CD14-positive monocyte (primary cell): ENCODE data around the gene OSBPL6. TPM values are rescaled to one million over a fixed set of nuclear protein-coding genes. Genes with fewer than 3 reads are reported as not detected.

Source experiments
- DNase-seq, 3 donors: peaks; one replicate each; pipeline ENCODE4 v3.0.0-alpha.2; 2011 to 2022
- H2AFZ ChIP-seq: 2 replicates; pipeline ENCODE4 v1.6.0; 2012; ENCODE audit warnings: mild to moderate bottlenecking, low read depth, low read length, inconsistent platforms; ENCODE audit not compliant: insufficient read depth, poor library complexity, severe bottlenecking
- H3K27ac ChIP-seq, 2 donors: 1 replicate in 1 of 2; 2 replicates in 1 of 2; pipeline ENCODE4 v1.5.1; 2012 to 2013; ENCODE audit warnings: low read length in 2 of 2, control low read depth in 1 of 2, inconsistent platforms in 1 of 2, low read depth in 1 of 2, mild to moderate bottlenecking in 1 of 2
- H3K27me3 ChIP-seq, 2 donors: one replicate each; pipeline versions ENCODE4 v1.6.0 to v1.6.1; 2011 to 2013; ENCODE audit warnings: low read length in 2 of 2; ENCODE audit not compliant: control insufficient read depth in 2 of 2, insufficient read depth in 2 of 2
- H3K36me3 ChIP-seq, 2 donors: replicated peaks in 1 of 2; 1 replicate in 1 of 2; 2 replicates in 1 of 2; pipeline versions ENCODE4 v1.5.1 to v1.6.1; 2012 to 2013; ENCODE audit warnings: low read length in 2 of 2, control low read depth in 1 of 2, inconsistent platforms in 1 of 2, mild to moderate bottlenecking in 1 of 2; ENCODE audit not compliant: insufficient read depth in 2 of 2, control insufficient read depth in 1 of 2
- H3K4me1 ChIP-seq, 2 donors: 1 replicate in 1 of 2; 2 replicates in 1 of 2; pipeline versions ENCODE4 v1.5.1 to v1.6.1; 2012 to 2013; ENCODE audit warnings: low read length in 2 of 2, control low read depth in 1 of 2, inconsistent platforms in 1 of 2, mild to moderate bottlenecking in 1 of 2, moderate library complexity in 1 of 2; ENCODE audit not compliant: insufficient read depth in 2 of 2, control insufficient read depth in 1 of 2
- H3K4me2 ChIP-seq: replicated peaks from 2 replicates; pipeline ENCODE3; 2012; ENCODE audit warnings: low read length, moderate library complexity, mild to moderate bottlenecking; ENCODE audit not compliant: poor library complexity, severe bottlenecking; ENCODE audit errors: extremely low read depth
- H3K4me3 ChIP-seq, 3 experiments: fragments of 200-600 bp in 1 of 3; sonication (generic) in 1 of 3; replicated peaks in 1 of 3; 1 replicate in 2 of 3; 2 replicates in 1 of 3; pipeline ENCODE4 v1.5.1; 2011 to 2013; ENCODE audit warnings: low read length in 3 of 3, mild to moderate bottlenecking in 3 of 3, control low read depth in 2 of 3, low read depth in 2 of 3, inconsistent platforms in 1 of 3, moderate library complexity in 1 of 3
- H3K79me2 ChIP-seq: 2 replicates; pipeline ENCODE4 v1.6.0; 2012; ENCODE audit warnings: mild to moderate bottlenecking, control low read depth, inconsistent platforms, low read length, moderate library complexity; ENCODE audit not compliant: insufficient read depth
- H3K9ac ChIP-seq: 2 replicates; pipeline ENCODE4 v1.6.0; 2017; ENCODE audit warnings: low read length, mild to moderate bottlenecking; ENCODE audit not compliant: insufficient read depth, poor library complexity, severe bottlenecking
- H3K9me3 ChIP-seq, 2 donors: replicated peaks in 1 of 2; 1 replicate in 1 of 2; 2 replicates in 1 of 2; pipeline versions ENCODE4 v1.5.1 to v1.6.1; 2012 to 2013; ENCODE audit warnings: low read length in 2 of 2, control low read depth in 1 of 2; ENCODE audit not compliant: control insufficient read depth in 1 of 2, insufficient read depth in 1 of 2
- H4K20me1 ChIP-seq: 2 replicates; pipeline ENCODE4 v1.6.0; 2012; ENCODE audit warnings: mild to moderate bottlenecking, low read length, control low read depth, moderate library complexity; ENCODE audit not compliant: insufficient read depth
- H3K27ac Mint-ChIP-seq, 7 donors: one replicate each; pipeline ENCODE4 v1.8.0; 2020; ENCODE audit warnings: mild to moderate bottlenecking in 7 of 7, mixed read lengths in 7 of 7, moderate library complexity in 6 of 7, inconsistent platforms in 2 of 7
- H3K27me3 Mint-ChIP-seq, 3 donors: one replicate each; pipeline ENCODE4 v1.8.0; 2021 to 2022; ENCODE audit warnings: low read depth in 3 of 3, mild to moderate bottlenecking in 3 of 3, mixed read lengths in 3 of 3, moderate library complexity in 3 of 3, inconsistent platforms in 1 of 3
- H3K36me3 Mint-ChIP-seq, 2 donors: one replicate each; pipeline ENCODE4 v1.8.0; 2020; ENCODE audit warnings: mixed read lengths in 2 of 2, inconsistent platforms in 1 of 2, mild to moderate bottlenecking in 1 of 2
- H3K4me1 Mint-ChIP-seq: one replicate; pipeline ENCODE4 v1.8.0; 2020; ENCODE audit warnings: mild to moderate bottlenecking, mixed read lengths
- H3K4me3 Mint-ChIP-seq, 2 donors: one replicate each; pipeline ENCODE4 v1.8.0; 2020; ENCODE audit warnings: mild to moderate bottlenecking in 2 of 2, mixed read lengths in 2 of 2, moderate library complexity in 1 of 2
- H3K9me3 Mint-ChIP-seq, 7 donors: one replicate each; pipeline ENCODE4 v1.8.0; 2020 to 2022; ENCODE audit warnings: mixed read lengths in 7 of 7, mild to moderate bottlenecking in 6 of 7, moderate library complexity in 6 of 7, inconsistent platforms in 2 of 7
- CTCF ChIP-seq: fragments of 200-600 bp; IDR thresholded peaks from one replicate; pipeline ENCODE4 v1.8.0; 2022; ENCODE audit warnings: antibody characterized with exemption, mild to moderate bottlenecking
- WGBS: methylation state at CpG from one replicate; pipeline ENCODE4 v1.1.5; 2013; ENCODE audit warnings: missing lambda C conversion rate; ENCODE audit not compliant: insufficient coverage; 5-methylcytosine and 5-hydroxymethylcytosine counted together
- intact Hi-C, 2 donors: fragments of 100-400 bp; cut with micrococcal nuclease; formaldehyde crosslinking; loops; one replicate each; pipeline versions ENCODE4 v1.15.0 to v1.15.1; 2023
- polyA plus RNA-seq, 3 donors: library from polyadenylated mRNA; depleted of rRNA in 1 of 3; unstranded in 2 of 3; stranded (reverse) in 1 of 3; fragments of 300-500 nt in 2 of 3; fragments of >200 nt in 1 of 3; fragmentation: Illumina TruSeq in 2 of 3; gene quantifications; 1 replicate in 2 of 3; 2 replicates in 1 of 3; pipeline ENCODE4 v1.2.3, GENCODE V29; 2012 to 2021

Gene OSBPL6
- polyA plus RNA-seq, 3 donors: not detected

- no CpG with 5 or more reads among the region's 1 CpG for WGBS
- Histone ChIP-seq H3K27me3 (no peaks in the 10 kb centered on the region), H3K4me1 (no peaks in the 10 kb centered on the region), H2AFZ (no peak overlapping the region), H3K4me3 (no peak overlapping the region), H3K4me2 (no peak overlapping the region), H3K27ac (no peak overlapping the region), H3K9me3 (no peaks in the 10 kb centered on the region), H4K20me1 (no peaks in the 10 kb centered on the region), H3K9ac (no peak overlapping the region), H3K79me2 (no peaks in the 10 kb centered on the region), H3K36me3 (no peaks in the 10 kb centered on the region)
- Mint-ChIP-seq H3K27ac (no peak overlapping the region), H3K4me1 (no peaks in the 10 kb centered on the region), H3K36me3 (no peaks in the 10 kb centered on the region), H3K27me3 (peaks cover 0 to 2% (median 0%) of the 10 kb centered on the region in 3 donors), H3K4me3 (no peak overlapping the region), H3K9me3 (peaks cover 0 to 10% (median 3%) of the 10 kb centered on the region in 7 donors)
- no peak for TF ChIP-seq CTCF
- intact Hi-C loops: no loop called here
- DNase-seq: no peak
Measured at GRCh38 chr2:178374865-178375264, 180.6 kb downstream of the OSBPL6 start.

GRCh38 chr2:178377046-178377445, 182.7 kb downstream of the OSBPL6 start:
- H3K9me3 Mint-ChIP-seq: peaks cover 0 to 10% (median 3%) of the 10 kb centered on the region in 7 donors
- WGBS: no CpG with 5 or more reads among the region's 3 CpGs
- no peak for DNase-seq
- no peaks in the 10 kb centered on the region for H3K9me3 ChIP-seq
- no peak overlapping the region for H3K4me2 ChIP-seq
- no peaks in the 10 kb centered on the region for H3K36me3 Mint-ChIP-seq
- no peak overlapping the region for H3K4me3 ChIP-seq
- no peaks in the 10 kb centered on the region for H3K79me2 ChIP-seq
- no peaks in the 10 kb centered on the region for H3K4me1 ChIP-seq
- no peak overlapping the region for H3K9ac ChIP-seq
- no peaks in the 10 kb centered on the region for H3K4me1 Mint-ChIP-seq
- no peak overlapping the region for H3K27ac ChIP-seq
- peaks cover 0 to 2% (median 0%) of the 10 kb centered on the region in 3 donors for H3K27me3 Mint-ChIP-seq
- H3K36me3 ChIP-seq: no peaks in the 10 kb centered on the region
- H4K20me1 ChIP-seq: no peaks in the 10 kb centered on the region
- no peak overlapping the region for H3K4me3 Mint-ChIP-seq
- TF ChIP-seq CTCF: no peak
- no peaks in the 10 kb centered on the region for H3K27me3 ChIP-seq
- intact Hi-C loops: no loop called here
- no peak overlapping the region for H2AFZ ChIP-seq
- no peak overlapping the region for H3K27ac Mint-ChIP-seq
